ENCODE data around the gene UACA. TPM values are rescaled to one million over a fixed set of nuclear protein-coding genes. Genes with fewer than 3 reads are reported as not detected.

The UACA gene
- total RNA-seq, 4 donors from 2014 or later = 63.9 to 119 (median 92.4) TPM

DNA sequence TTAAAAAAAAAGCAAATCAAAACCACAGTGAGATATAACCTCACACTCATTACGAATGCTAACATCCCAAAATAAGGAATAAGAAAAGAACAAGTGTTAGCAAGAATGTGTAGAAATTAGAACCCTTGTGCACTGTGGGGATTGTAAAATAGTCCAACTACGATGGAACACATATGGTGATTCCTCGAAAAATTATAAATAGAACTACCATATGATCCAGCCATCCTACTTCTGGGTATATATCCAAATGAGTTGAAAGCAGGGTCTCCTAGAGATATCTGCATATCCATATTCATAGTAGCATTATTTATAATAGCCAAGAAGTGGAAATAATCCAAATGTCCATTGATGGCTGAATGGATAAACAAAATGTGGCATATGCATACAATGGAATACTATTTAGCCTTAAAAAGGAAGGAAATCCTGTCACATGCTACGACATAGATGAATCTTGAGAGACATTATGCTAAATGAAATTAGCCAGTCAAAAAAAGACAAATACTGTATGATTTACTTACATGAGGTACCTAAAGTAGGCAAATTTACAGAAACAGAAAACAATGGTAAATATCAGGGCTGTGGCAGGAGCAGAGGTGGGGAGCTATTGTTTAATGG, 55.6 kb downstream of the UACA start:
- no peak for DNase-seq
- Histone ChIP-seq H3K4me3 (replicated peaks in 1 of 3) (no peak overlapping the region), H3K36me3 (no peaks in the 10 kb centered on the region), H3K9me3 (no peaks in the 10 kb centered on the region), H3K27ac (no peak overlapping the region), H3K4me1 (peaks cover 19 to 26% of the 10 kb centered on the region in 2 donors), H3K27me3 (no peaks in the 10 kb centered on the region)
- TF ChIP-seq, protein P1, sequence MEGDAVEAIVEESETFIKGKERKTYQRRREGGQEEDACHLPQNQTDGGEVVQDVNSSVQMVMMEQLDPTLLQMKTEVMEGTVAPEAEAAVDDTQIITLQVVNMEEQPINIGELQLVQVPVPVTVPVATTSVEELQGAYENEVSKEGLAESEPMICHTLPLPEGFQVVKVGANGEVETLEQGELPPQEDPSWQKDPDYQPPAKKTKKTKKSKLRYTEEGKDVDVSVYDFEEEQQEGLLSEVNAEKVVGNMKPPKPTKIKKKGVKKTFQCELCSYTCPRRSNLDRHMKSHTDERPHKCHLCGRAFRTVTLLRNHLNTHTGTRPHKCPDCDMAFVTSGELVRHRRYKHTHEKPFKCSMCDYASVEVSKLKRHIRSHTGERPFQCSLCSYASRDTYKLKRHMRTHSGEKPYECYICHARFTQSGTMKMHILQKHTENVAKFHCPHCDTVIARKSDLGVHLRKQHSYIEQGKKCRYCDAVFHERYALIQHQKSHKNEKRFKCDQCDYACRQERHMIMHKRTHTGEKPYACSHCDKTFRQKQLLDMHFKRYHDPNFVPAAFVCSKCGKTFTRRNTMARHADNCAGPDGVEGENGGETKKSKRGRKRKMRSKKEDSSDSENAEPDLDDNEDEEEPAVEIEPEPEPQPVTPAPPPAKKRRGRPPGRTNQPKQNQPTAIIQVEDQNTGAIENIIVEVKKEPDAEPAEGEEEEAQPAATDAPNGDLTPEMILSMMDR (IDR thresholded peaks at IDR 0.05) = no peak
- TF ChIP-seq POLR2A (IDR thresholded peaks at IDR 0.05) = no peak
- 94 to 97% methylated on average over 4 of the region's 4 CpGs for WGBS, 2 donors
- intact Hi-C loops (cut with DNase I) = no loop called here

DNA sequence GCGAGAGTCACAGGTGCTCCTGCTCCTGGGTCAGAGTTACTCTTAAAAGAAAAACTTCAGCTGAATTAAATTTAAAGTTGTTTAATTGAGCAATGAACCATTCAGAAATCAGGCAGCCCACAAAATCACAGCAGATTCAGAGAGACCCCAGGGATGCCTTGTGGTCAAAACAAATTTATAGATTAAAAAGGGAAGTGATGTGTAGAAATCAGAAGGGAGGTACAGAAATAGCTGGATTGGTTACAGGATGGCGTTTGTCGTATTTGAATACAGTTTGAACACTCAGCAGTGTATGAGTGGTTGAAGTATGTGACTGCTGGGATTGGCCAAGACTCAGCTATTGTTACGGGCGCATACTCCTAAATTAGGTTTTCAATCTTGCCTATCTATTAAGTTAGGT, 58.6 kb downstream of the UACA start:
- WGBS, 2 donors = 95% methylated on average over 5 of the region's 5 CpGs
- intact Hi-C loops (cut with DNase I) = no loop called here
- no peaks in the 10 kb centered on the region for H3K9me3 ChIP-seq
- H3K27me3 ChIP-seq = no peaks in the 10 kb centered on the region
- H3K4me1 ChIP-seq = peaks cover 29 to 43% of the 10 kb centered on the region in 2 donors
- H3K4me3 ChIP-seq (replicated peaks in 1 of 3) = no peak overlapping the region
- H3K36me3 ChIP-seq = no peaks in the 10 kb centered on the region
- DNase-seq = no peak
- no peak overlapping the region for H3K27ac ChIP-seq
- TF ChIP-seq, protein P1 (IDR thresholded peaks at IDR 0.05) = no peak
- TF ChIP-seq POLR2A (IDR thresholded peaks at IDR 0.05) = no peak

DNA sequence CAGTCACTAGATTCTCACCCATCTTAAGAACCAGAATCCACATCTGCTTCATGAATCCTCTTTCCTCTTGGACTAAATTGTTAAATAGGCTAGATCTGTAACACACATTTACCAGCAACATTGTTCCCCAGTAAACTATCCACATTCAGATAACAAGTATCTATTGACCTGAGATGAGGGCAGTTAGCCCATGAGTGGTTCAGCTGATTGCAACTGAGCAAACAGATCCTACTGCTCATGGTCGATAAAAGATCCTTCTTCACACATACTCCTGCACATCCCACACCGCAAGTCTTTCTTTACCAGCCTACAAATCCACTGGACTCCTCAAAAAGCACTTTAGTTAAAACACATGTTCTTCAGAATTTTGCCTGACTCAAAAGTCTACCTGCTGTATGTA, 59.2 kb downstream of the UACA start:
- H3K4me1 ChIP-seq = peaks cover 30 to 48% of the 10 kb centered on the region in 2 donors
- H3K36me3 ChIP-seq = no peaks in the 10 kb centered on the region
- 71 to 85% methylated on average over 2 of the region's 2 CpGs for WGBS, 2 donors
- H3K9me3 ChIP-seq = no peaks in the 10 kb centered on the region
- peak overlapping the region in 2 of 3 donors; percentile 7 to 14 for H3K27ac ChIP-seq
- no peaks in the 10 kb centered on the region for H3K27me3 ChIP-seq
- DNase-seq = no peak
- TF ChIP-seq POLR2A (IDR thresholded peaks at IDR 0.05) = no peak
- TF ChIP-seq, protein P1 (IDR thresholded peaks at IDR 0.05) = no peak
- no peak overlapping the region for H3K4me3 ChIP-seq (replicated peaks in 1 of 3)
- intact Hi-C loops (cut with DNase I) = no loop called here

DNA sequence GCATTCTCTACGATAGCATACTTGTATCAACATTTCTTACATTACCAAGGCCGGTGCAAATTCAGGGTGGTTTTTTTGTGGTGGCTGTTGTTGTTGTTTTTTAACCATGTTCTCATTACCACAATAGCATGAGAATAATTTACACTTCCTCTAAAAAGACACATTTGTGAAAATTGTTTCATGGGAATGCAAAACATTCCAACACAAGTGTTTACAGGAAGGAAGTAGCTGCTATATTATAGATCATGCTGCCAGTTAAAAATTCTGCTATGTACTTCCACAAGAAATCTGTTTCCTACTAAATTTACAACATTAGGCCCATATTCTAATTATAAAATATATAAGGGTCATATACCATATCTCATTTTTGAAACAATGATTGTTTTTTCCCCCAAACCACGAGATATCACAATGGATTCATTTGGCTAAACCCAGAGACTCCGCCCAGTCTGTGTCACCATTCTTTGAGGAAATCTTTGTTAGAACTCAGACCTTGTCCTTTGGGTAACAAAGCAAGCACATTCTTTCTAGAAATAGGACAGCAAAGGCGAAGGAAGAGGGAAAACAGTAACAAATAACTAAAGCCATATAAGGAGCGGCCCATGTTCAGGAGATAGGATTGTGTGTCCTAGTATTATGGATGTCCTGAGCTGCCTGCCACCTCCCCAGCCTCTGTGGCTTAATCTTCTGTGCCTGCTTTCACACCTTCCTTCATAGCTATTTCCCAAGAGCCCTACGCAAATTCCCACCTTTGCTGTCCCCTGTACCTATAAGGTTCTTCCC, 60.1 kb downstream of the UACA start:
- intact Hi-C loops (cut with DNase I) = no loop called here
- DNase-seq = no peak
- peak overlapping the region in 2 of 3 donors; percentile 7 to 14 for H3K27ac ChIP-seq
- no peak for TF ChIP-seq POLR2A (IDR thresholded peaks at IDR 0.05)
- TF ChIP-seq, protein P1 (IDR thresholded peaks at IDR 0.05) = no peak
- WGBS, 2 donors = 77 to 79% methylated on average over 7 of the region's 7 CpGs
- H3K36me3 ChIP-seq = no peaks in the 10 kb centered on the region
- no peak overlapping the region for H3K4me3 ChIP-seq (replicated peaks in 1 of 3)
- H3K27me3 ChIP-seq = no peaks in the 10 kb centered on the region
- peaks cover 37 to 57% of the 10 kb centered on the region in 2 donors for H3K4me1 ChIP-seq
- no peaks in the 10 kb centered on the region for H3K9me3 ChIP-seq

DNA sequence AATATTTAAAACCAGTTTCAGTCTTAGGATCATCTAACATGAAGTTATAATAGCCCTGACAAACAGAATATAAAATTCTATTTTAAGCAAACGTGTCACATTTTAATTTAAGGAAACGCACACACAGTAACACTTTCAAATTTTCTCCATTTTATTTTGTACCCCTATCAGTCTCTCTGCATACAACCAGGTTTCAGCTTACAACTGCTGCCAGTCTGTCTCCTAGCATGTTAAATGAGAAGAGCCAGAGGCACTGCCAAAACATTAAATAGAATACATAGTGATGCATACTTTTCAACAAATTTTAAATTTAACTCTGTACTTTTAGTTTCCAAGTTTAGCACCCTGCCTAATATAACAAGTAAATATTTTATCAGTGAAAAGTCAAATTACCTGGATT, 60.8 kb downstream of the UACA start:
- Histone ChIP-seq H3K27me3 (no peaks in the 10 kb centered on the region), H3K27ac (peak overlapping the region in 2 of 3 donors; percentile 14 to 47), H3K9me3 (no peaks in the 10 kb centered on the region), H3K4me1 (peaks cover 44 to 63% of the 10 kb centered on the region in 2 donors), H3K36me3 (no peaks in the 10 kb centered on the region), H3K4me3 (replicated peaks in 1 of 3) (no peak overlapping the region)
- intact Hi-C loops (cut with DNase I) = no loop called here
- WGBS, 2 donors = 69 to 84% methylated on average over 2 of the region's 2 CpGs
- DNase-seq = no peak
- TF ChIP-seq, protein P1 (IDR thresholded peaks at IDR 0.05) = no peak
- no peak for TF ChIP-seq POLR2A (IDR thresholded peaks at IDR 0.05)

All from thyroid gland (tissue), 4 donors.